Peyer's patch (tissue), 4 donors: ENCODE measurements around the gene TMEM132C.

Source experiments
- POLR2A ChIP-seq, 2 donors: fragments of 450-650 bp; IDR thresholded peaks; one replicate each; pipeline ENCODE4 v1.5.1; 2017; ENCODE audit warnings: antibody characterized with exemption in 2 of 2, mild to moderate bottlenecking in 2 of 2, moderate library complexity in 2 of 2
- TF ChIP-seq, protein P1 (sequence below), 6 experiments: fragments of 450-650 bp in 4 of 6; fragments of 200-600 bp in 2 of 6; sonication (generic) in 1 of 6; IDR thresholded peaks; one replicate each; pipeline ENCODE4 v1.5.1; 2017 to 2019; ENCODE audit warnings: antibody characterized with exemption in 6 of 6, mild to moderate bottlenecking in 3 of 6, moderate library complexity in 1 of 6

DNA sequence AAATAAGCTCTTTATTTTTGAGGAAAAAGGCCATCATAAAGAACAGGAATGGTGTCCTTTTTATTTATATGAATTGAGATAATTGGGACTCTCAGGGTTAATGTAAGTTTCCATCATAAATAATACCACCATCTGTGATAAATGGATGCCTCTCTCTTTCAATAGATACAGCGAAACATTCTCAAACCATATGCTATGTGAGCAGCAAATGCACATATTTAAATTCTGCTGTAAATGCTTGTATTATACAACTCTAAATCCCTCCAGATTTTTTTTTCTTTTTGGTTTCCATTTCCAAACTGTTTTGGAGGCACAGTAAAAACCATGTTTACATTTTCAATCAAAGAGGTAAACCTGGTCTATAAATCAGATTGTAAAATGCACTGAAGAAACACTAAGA lies 132.3 kb downstream of the TMEM132C start:
- TF ChIP-seq, protein P1, sequence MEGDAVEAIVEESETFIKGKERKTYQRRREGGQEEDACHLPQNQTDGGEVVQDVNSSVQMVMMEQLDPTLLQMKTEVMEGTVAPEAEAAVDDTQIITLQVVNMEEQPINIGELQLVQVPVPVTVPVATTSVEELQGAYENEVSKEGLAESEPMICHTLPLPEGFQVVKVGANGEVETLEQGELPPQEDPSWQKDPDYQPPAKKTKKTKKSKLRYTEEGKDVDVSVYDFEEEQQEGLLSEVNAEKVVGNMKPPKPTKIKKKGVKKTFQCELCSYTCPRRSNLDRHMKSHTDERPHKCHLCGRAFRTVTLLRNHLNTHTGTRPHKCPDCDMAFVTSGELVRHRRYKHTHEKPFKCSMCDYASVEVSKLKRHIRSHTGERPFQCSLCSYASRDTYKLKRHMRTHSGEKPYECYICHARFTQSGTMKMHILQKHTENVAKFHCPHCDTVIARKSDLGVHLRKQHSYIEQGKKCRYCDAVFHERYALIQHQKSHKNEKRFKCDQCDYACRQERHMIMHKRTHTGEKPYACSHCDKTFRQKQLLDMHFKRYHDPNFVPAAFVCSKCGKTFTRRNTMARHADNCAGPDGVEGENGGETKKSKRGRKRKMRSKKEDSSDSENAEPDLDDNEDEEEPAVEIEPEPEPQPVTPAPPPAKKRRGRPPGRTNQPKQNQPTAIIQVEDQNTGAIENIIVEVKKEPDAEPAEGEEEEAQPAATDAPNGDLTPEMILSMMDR (IDR thresholded peaks at IDR 0.05) = no peak
- no peak for TF ChIP-seq POLR2A (IDR thresholded peaks at IDR 0.05)
